B cell (primary cell): Measurements from ENCODE around the gene ADARB2.

ENCODE experiments used
- EZH2 ChIP-seq: IDR thresholded peaks from 2 replicates; pipeline ENCODE4 v1.6.1; 2012; ENCODE audit warnings: borderline replicate concordance, low read depth, mild to moderate bottlenecking, moderate library complexity, low read length; ENCODE audit not compliant: insufficient read depth, poor library complexity, severe bottlenecking
- TF ChIP-seq, protein P1 (sequence below): fragments of 200-600 bp; IDR thresholded peaks from one replicate; pipeline ENCODE4 v1.8.0; 2022; ENCODE audit warnings: antibody characterized with exemption, mild to moderate bottlenecking

DNA sequence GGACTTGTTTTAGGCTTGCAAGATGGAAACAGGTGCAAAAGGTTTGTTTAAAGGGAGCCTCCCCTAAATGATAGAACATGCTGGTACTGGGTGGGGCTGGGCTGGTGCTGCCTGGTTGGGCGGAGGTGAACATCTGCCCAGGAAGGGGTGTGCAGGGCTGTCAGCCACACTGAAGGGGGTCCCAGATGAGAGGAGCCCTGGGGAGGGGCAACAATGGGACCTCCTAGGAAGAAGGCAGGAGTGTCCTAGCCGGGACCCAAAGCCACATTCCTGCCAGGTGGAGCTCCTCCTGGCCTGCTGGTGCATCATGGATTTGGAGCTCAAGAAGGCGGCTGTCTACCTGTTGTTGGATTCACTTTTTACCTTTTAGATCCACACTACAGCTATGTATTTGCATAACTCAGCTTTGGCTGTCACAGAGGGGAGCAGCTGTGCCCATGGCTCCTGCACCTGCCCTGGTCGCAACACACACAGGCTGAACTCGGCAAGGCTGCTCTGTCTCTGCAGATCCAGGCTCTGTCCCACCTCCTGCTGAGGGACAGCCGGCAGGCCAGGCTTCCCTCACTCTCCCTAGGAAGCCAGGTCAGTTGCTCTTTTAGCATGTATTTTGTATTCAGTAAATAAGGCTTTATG lies 59.9 kb downstream of the ADARB2 start:
- TF ChIP-seq, protein P1, sequence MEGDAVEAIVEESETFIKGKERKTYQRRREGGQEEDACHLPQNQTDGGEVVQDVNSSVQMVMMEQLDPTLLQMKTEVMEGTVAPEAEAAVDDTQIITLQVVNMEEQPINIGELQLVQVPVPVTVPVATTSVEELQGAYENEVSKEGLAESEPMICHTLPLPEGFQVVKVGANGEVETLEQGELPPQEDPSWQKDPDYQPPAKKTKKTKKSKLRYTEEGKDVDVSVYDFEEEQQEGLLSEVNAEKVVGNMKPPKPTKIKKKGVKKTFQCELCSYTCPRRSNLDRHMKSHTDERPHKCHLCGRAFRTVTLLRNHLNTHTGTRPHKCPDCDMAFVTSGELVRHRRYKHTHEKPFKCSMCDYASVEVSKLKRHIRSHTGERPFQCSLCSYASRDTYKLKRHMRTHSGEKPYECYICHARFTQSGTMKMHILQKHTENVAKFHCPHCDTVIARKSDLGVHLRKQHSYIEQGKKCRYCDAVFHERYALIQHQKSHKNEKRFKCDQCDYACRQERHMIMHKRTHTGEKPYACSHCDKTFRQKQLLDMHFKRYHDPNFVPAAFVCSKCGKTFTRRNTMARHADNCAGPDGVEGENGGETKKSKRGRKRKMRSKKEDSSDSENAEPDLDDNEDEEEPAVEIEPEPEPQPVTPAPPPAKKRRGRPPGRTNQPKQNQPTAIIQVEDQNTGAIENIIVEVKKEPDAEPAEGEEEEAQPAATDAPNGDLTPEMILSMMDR = no peak
- TF ChIP-seq EZH2 = no peak
